GM11168 (cell line): ENCODE measurements around the gene WDR76.
"Not testable (repeated sequence)": the region's sequence is repeated elsewhere in the genome, so short reads cannot be mapped to it uniquely, and the experiment has no call there.

Experiments
- in situ Hi-C: fragments of 300-500 bp; cut with MboI; formaldehyde crosslinking; loops from one replicate; pipeline ENCODE4 v1.12.0; 2022; ENCODE audit warnings: low sequenced_read_pairs; ENCODE audit not compliant: unreplicated experiment

The WDR76 gene

DNA sequence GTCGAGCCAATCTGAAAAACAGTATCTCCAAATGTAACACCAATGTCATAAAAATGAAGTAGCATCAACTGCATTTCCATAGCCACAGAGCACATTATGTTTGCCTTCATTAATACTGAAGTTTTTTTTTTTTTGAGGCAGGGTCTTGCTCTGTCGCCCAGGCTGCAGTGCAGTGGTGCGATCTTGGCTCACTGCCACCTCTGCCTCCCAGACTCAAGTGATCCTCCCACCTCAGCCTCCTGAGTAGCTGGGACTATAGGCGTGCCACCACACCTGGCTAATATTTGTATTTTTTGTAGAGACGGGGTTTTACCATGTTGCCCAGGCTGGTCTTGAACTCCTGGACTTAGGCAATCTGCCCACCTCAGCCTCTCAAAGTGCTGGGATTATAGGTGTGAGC, 11.7 kb upstream of the WDR76 start:
- in situ Hi-C loops, result not testable (repeated sequence)

- in situ Hi-C loops, result no loop called here
Measured at GRCh38 chr15:43821505-43821904, 5.3 kb upstream of the WDR76 start.

DNA sequence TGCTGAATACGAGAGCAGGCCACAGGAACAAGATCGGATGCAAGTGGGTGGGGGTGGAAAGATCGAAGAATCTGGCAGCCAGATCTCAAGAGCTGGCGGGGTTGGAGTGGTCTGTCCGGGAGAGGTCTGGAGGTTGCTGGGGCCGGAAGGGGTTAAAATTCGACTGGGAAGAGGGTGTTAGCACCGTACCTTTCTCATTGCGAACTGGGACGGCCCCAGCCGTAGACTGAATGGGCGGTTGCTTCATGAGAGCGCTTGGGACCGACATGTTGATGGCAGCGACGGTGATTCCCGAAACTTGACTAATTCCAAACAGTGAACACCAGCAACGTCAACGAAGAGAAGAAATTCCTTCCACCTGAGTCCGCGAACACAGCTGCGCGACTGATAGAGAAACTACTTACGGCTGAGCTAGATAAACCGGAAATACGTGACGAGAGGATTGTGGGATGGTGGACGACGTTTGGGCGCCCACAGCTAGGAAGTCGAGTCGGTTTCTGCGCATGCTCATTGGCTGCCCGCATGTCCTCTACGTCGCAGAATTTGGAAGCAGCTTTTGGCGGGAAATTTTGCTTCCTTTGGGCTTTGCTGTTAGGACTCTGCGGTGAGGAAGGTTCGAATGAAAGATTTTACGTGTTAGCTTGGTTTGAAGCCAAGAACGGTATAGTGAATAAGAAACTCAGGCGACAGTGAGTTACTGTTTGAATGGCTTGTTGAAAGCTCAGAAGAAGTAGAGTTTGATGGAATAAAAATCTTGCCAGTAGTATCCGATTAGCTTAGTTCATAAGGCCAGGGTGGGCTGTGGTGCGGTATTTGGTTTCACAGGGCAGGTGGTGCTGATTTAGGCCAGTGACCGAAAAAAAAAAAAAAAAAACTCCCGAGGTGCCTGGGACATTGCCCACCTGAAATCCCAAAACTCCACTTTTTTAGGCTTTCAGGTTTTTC, 2.2 kb upstream of the WDR76 start, which contains the start of gene MFAP1:
Gene MFAP1 (minus strand): TSS at position 389 of the 945 bp plus-strand sequence. CDS start 121 bp downstream, at position 268.
- in situ Hi-C loops, result no loop called here

GRCh38 chr15:43825305-43825704, 1.5 kb upstream of the WDR76 start:
- in situ Hi-C loops, result not testable (repeated sequence)

GRCh38 chr15:43826029-43826507, 734 bp upstream of the WDR76 start:
- in situ Hi-C loops, result no loop called here

GRCh38 chr15:43828061-43828657, 1.4 kb downstream of the WDR76 start:
- in situ Hi-C loops, result no loop called here

GRCh38 chr15:43829951-43830540, 3.2 kb downstream of the WDR76 start:
- in situ Hi-C loops, result not testable (repeated sequence)

DNA sequence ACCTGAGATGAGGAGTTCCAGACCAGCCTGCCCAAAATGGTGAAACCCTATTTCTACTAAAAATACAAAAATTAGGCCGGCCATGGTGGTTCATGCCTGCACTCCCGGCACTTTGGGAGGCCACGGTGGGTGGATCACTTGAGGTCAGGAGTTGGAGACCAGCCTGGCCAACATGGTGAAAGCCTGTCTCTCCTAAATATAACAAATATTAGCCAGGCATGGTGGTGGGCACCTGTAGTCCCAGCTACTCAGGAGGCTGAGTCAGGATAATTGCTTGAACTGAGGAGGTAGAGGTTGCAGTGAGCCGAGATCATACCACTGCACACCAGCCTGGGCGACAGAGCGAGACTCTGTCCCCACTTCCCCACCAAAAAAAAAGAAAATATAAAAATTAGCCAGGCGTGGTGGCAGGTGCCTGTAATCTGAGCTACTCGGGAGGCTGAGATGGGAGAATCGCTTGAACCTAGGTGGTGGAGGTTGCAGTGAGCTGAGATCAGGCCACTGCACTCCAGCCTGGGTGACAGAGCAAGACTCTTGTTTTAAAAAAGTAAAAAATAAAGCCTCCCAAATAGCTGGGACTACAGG, 4.0 kb downstream of the WDR76 start:
- in situ Hi-C loops, result not testable (repeated sequence)

DNA sequence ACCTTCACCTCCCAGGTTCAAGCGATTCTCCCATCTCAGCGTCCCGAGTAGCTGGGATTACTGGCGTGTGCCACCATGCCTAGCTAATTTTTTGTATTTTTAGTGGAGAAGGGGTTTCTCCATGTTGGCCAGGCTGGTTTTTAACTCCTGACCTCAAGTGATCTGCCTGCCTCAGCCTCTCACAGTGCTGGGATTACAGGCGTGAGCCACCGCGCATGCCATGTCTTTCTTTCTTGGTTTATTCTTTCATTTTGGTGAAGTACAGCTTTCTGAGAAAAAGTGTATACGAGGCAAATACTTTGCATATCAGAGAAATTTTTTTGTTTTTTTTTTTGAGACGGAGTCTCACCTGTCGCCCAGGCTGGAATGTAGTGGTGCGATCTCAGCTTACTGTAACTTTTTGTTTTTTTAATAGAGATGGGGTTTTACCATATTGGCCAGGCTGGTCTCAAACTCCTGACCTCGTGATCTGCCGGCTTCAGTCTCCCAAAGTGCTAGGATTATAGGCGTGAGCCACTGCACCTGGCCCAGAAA, 4.8 kb downstream of the WDR76 start:
- in situ Hi-C loops, result not testable (repeated sequence)

DNA sequence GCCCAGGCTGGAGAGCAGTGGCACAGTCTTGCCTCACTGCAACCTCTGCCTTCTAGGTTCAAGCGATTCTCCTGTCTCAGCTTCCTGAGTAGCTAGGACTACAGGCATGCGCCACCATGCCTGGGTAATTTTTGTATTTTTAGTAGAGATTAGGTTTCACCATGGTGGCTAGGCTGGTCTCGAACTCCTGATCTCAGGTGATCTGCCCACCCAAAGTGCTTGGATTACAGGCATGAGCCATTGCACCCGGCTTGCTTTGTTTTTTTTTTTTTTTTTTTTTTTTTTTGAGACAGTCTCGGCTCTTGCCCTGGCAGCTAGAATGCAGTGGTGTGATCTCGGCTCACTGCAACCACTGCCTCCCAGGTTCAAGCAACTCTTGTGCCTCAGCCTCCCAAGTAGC, 5.7 kb downstream of the WDR76 start:
- in situ Hi-C loops, result not testable (repeated sequence)

GRCh38 chr15:43845421-43845820, 18.6 kb downstream of the WDR76 start:
- in situ Hi-C loops, result no loop called here

DNA sequence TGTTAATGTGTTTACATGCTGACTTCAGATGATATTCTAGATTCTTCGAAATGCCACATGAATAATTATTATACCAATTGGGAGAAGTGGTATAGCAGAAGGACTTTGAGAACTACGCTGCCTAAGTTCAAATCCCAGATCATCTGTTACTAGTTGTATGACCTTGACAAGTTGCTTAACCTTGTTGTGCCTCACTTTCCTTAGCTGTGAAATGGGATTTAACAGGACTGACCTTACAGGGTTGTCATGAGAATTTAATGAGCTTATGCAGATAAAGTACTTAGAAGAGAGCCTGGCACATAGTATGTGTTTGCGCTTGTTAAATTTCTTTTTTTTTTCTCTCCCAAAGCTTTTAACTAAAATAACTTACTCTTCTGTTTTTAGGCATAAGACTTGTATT, 24.4 kb downstream of the WDR76 start:
- in situ Hi-C loops, result no loop called here

GRCh38 chr15:43852607-43853006, 25.8 kb downstream of the WDR76 start:
- in situ Hi-C loops, result no loop called here

DNA sequence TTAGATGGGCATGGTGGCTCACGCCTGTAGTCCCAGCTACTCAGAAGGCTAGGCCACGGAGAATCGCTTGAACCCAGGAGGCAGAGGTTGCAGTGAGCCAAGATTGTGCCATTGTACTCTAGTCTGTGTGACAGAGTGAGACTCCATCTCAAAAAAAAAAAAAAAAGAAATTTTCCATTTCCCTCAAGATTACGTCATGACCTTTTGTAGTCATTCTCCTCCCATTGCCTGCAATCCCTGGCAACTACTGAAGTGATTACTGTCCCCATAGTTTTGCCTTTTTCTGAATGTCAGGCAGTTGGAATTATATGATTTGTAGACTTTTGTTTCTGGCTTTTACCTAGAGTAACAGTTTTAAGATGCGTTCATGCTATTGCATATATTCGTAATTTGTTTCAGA, 28.0 kb downstream of the WDR76 start:
- in situ Hi-C loops, result no loop called here

GRCh38 chr15:43859546-43859945, 32.7 kb downstream of the WDR76 start:
- in situ Hi-C loops, result no loop called here

DNA sequence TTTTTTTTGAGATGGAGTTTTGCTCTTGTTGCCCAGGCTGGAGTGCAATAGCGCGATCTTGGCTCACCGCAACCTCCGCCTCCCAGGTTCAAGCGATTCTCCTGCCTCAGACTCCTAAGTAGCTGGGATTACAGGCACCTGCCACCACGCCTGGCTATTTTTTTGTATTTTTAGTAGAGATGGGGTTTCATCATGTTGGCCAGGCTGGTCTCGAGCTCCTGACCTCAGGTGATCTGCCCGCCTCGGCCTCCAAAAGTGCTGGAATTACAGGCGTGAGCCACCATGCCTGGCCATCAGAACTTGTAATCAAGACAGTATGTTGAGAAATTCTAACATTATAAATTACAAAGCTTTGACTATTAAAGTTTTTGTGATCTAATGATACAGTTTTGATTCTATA, 39.8 kb downstream of the WDR76 start:
- in situ Hi-C loops, result not testable (repeated sequence)

DNA sequence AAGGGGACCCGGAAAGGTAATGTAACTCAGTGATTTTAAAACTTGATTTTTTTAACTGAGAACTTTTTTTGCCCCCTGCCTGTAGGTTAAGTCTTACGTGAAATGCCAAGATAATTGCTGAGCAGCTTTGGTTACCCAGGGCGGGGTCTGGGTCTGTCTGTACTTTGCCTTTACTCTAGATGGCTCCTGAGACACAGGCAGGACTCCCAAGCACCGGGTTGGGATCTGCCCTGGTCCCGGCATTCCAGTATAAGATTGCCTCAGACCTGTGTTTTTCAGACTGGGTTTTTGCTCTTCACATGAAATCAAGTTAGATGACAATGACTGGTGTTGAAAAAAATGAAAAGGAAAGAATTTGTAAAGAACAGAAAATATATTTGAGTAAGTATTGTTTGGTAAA, 40.3 kb downstream of the WDR76 start:
- in situ Hi-C loops, result no loop called here

- in situ Hi-C loops, result no loop called here
Measured at GRCh38 chr15:43868406-43868805, 41.6 kb downstream of the WDR76 start.

DNA sequence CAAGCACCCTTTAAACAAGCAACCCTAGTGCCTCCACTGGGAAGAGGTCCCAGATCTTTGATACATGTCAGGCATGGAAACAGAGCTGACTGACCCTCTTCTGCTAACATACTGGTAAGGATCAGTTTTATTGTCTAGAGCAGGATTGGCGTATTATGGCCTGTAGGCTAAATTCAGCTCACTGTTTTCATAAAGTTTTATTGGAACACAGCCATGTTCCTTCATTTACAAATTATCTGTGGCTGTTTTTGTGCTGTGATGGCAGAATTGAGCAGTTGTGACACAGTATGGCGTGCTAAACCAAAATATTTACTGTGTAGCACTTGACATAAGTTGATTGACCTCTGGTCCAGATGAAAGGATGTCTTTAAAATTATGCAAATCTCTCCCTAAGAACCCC, 45.0 kb downstream of the WDR76 start:
- in situ Hi-C loops, result no loop called here

DNA sequence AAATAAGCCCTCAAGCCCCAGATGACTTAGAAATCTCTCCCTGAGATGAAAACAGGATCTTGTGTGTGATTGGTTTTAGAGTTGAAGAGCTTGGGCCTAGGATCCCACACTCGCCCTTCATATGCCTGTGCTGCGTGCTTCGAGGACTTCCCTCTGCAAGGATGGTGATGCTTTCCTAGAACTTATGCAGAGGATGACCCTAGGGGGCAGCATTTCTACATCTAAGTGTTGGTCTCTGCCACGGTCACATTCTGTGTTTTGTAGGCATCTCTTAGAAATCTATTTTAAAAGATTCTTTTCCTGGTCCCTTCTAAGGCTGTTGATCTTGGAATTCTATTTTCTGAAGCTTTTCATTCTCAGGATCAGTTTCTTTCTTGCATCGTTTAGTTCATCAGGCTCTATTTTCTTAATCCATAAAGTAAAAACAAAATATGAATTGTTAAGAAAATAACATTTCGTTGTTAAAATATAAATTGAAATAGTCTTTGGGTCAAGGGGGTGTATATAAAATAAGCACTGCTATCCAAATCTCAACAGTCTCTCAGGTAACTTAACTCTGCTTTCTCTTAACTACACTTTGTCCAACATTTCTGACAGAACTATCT, 45.7 kb downstream of the WDR76 start:
- in situ Hi-C loops, result no loop called here
